DMS 273 treated with DMSO at 0.1 percent for 48 hours (cell line): ENCODE measurements around the gene ELF5.

ENCODE experiments used
- DNase-seq: peaks from one replicate; lab custom pipeline; 2025; lab: John Stamatoyannopoulos, UW

The ELF5 gene

DNA sequence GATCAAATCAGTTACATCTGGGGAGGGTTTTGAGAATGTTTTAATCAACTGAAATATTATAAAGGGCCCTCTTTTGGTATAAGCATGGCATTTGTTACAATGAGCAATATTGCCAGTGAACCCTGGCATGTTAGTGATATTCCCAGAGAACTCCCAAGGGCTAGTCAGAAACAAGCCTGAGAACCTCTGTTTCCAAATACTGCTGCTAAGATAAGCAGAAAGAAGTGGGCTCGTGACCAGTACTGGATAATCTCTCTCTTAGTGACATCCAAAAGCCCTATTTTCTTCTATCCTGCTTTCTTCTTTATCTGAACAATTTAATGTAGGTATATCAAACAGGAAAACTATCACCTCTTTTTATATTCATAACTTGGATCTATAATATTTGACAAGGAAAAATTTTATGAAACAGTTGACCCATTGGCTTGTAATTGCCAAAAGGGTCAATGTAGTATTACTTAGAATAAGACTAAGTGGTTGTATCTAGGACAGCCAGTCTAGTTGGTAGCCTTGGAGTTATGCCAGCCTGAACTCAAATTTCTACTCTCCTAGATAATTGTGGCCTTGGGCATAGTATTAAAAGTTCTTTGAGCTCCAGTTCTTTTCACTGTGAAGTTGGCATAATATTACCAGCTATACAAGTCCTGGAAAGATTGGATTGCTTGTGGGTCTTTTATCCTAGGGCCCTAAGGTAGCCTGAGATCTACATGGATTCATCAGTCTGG lies 59.1 kb downstream of the ELF5 start:
- DNase-seq = no peak

DNA sequence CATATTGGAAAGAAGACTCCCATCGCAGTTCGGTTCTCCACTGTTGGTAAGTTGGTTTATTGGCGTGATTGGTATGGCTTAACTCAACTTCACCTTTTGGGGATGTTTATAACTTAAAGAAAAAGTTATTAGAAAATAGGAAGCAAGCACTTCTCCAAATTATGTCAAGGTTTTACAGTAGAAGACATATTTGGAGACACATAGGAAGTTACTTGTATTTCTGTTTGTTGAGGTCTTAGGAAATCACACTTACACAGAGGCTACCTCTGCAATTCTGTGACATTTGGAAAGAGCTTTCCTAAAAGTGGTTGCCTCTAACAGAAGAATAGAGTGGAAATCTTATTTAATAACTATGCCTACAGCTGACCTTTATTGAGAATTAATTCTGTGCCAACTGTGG lies 62.5 kb downstream of the ELF5 start:
- DNase-seq = no peak

DNA sequence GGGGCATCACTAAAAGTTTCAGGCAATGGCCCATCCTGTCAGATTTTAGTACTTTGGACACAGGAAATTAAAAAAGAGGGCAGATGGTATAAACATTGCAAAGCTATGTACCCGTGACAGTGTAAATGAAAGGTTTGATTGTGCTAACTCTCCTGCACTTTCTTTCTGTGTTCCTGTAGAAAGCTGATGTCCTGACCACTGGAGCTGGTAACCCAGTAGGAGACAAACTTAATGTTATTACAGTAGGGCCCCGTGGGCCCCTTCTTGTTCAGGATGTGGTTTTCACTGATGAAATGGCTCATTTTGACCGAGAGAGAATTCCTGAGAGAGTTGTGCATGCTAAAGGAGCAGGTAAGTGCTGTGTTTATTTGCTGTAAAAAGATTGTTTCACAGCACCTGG lies 64.6 kb downstream of the ELF5 start:
- DNase-seq = no peak

DNA sequence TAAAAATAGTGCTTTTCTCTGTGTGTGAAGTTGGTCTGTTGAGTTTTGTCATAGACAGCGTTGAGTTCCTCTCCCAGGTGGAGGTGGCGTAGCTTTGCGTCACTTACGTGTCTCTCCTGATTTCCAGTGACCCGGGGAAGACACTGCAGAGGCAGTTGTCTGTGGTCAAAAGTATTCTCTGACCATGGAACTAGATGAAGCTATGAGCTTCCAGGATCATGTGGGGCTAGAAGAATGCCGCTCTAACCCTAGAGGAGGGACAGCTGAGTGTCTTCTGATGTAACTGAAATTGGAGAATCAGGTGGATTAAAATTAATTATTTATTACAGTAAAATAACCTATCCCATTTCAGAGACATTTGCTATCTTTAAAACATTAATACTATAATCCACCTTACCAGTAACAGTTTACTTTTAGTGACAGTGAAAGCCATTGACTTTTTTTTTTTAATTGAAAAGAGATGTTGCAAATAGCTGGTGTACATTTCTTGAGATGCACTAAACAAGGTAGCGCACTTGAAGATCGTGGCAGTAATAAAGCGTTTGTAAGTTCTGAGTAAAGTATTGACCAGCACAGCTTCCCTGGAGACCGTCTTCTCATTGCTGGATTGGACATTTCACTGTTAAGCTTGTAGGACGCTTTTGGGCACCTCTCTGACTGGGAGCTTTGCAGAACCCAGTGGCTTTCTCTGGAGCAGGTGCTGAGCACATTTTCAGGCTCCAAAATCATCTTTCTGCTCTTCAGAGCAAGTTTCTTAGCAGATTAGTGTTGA lies 65.2 kb downstream of the ELF5 start:
- DNase-seq = no peak

DNA sequence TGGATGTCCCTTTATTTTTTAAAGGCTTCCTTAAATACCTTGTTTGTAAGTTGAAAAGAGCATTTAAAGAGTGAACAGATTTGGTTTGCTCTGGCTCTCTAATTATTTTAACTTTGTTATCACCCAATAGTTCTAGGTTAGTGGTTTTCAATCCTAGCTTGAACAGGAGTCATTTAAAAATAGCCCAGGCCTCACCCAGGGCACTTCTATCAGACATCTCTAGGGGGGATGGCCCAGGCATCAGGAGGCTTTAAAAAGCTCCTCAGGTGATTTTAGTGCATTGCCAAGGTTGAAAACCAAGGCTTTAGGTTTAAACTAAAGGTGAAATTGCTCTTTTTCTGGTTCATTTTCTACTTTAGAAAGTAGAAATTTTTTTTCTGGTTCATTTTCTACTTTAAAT lies 66.5 kb downstream of the ELF5 start:
- no peak for DNase-seq

DNA sequence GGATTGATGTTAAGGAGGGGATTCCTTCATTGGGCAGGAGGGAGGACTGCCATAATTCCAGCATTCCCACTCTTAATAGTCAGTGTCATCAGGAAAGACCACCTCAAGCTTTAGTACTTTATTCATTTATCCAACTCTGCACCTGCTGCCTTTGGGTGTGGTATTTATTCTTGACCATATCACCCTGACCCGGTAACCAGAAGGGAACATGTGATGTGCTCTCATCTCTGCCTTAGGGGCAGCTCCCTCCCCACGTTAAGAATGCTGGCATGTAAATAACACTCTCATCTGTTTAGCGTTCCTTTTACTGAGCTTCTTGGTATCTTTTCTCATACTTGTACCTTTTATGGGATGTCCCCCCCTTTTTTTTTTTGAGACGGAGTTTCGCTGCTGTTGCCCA lies 67.2 kb downstream of the ELF5 start:
- DNase-seq = no peak

DNA sequence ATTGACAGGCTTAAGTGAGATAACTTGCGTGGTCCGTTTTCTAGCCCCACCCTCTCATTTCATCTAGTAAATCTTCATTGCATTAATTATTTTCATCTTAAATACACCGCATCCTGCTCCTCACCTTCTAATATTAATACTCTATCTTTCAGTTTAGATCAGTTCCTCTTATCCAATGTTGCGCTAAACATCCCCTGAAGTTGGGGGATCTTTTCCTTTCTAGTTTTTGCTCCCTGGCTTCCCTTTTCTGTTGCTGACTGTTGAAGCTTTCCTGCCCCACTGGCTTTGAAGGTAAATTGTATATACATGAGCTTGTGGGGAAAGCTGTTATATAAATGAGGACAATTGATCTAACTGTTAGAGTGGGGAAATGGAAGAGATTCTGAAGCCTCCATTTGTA lies 67.6 kb downstream of the ELF5 start:
- DNase-seq = no peak

DNA sequence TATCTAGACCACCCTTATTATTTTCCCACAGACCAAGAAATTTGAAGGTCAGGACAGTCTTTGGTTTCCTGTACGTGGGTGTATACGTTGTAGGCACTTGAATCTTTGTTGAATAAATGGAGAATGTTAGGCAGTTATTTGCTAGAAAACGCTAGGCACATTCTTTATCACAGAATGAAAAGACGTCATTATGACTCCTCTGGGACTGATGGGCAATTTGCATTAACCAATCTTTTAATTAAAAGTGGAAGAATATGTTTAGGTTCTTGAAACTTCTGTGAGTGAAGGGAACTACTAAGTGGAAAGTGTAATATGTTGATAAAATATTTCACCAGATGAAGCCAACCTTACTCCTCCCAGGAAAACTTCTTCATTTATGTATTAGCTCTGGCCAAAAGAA lies 69.2 kb downstream of the ELF5 start:
- no peak for DNase-seq

DNA sequence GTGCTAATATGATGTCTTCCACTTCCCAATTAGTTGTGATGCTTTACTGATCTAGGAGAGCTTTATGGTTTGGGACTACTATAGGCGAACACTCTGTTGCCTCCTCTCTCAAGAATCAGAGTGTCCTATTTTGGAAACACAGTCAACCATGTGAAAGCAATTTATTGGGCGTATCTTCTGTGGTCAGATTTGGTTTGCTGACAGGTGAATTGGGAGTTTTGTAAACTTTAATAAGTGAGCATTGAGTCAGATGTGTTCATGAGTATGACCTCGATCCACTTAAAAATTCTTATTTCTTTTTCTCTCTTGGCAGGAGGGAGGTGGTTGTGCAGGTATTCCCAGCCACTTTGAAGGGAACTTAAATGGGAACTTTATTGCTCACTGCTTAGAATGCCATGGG lies 70.5 kb downstream of the ELF5 start:
- DNase-seq = no peak

DNA sequence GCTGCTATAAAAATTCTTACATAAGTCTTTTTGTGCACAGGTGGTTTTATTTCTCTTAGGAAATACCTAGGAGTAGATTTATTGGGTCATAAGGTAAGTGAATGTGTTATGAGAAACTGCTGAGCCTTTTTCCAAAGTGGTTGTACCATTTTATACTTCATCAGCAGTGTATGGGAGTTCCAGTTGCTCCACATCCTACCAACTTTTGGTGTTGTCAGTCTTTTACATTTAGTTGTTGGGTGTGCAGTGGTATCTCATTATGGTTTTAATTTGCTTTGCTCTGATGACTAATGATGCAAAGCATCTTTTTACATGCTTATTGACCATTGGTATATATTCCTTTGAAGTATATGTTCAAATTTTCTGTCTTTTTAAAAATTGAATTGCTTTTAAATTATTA lies 71.8 kb downstream of the ELF5 start:
- no peak for DNase-seq

DNA sequence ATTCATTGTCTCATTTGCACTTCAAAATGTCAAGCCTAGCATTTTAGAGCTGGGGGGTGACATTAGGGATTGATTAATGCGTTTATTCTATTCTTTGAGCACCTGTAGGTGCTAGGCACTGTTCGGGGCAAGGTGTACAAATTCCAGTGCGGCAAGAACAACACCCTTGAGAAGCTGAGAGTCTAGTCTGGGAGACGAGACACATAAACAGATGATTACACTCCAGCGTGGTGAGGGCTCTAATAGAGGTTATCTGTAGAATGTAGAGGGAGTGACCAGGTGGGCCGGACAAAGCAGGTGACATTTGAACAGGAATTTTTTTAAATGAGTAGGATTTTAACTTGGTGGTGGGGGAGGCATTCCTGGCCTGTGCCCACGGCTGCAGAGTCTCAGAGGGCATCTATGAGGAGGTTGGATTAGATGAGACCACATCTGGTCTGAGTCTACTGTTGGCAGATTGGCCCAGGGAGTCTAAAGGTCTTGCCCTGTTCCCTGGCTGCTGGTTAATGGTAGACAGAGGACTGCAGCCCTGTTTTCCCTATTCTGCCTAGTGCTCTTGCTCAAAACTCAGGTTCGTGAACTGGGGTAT lies 73.9 kb downstream of the ELF5 start:
- no peak for DNase-seq

DNA sequence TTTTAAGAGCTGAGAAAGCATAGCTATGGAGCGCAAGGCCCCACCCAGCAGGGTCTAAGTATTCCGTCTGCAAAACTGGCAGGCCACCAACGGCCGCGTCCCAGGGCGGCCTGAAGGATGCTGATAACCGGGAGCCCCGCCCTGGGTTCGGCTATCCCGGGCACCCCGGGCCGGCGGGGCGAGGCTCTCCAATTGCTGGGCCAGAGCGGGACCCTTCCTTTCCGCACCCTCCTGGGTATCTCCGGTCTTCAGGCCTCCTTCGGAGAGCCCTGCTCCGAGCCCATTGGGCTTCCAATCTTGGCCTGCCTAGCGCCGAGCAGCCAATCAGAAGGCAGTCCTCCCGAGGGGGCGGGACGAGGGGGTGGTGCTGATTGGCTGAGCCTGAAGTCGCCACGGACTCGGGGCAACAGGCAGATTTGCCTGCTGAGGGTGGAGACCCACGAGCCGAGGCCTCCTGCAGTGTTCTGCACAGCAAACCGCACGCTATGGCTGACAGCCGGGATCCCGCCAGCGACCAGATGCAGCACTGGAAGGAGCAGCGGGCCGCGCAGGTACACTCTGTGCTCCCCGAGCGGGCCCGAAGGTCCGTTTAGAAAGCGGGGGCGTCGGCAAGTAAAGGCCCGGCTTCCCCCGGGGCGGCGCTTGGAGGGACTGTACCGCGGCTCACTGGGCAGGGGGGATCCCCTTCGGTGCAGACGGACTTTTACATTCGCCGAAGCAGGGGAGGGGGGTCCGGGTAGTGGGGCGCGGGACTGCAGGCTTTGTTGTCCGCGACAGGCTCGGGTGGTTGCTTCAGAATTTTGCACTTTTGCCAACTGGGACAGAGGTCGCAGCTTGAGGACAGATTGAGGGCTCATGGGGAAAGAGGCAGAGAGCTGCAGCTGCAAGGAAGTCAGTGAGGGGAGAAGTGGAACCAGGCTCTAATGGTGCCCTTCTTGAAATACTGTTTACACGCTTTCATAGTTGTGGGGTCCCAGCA lies 74.8 kb downstream of the ELF5 start, which contains the start of gene CAT:
TSS of gene CAT (plus strand) at position 406 of the 979 bp plus-strand sequence. CDS start at position 486, 80 bp downstream.
- DNase-seq = peak; percentile 90

DNA sequence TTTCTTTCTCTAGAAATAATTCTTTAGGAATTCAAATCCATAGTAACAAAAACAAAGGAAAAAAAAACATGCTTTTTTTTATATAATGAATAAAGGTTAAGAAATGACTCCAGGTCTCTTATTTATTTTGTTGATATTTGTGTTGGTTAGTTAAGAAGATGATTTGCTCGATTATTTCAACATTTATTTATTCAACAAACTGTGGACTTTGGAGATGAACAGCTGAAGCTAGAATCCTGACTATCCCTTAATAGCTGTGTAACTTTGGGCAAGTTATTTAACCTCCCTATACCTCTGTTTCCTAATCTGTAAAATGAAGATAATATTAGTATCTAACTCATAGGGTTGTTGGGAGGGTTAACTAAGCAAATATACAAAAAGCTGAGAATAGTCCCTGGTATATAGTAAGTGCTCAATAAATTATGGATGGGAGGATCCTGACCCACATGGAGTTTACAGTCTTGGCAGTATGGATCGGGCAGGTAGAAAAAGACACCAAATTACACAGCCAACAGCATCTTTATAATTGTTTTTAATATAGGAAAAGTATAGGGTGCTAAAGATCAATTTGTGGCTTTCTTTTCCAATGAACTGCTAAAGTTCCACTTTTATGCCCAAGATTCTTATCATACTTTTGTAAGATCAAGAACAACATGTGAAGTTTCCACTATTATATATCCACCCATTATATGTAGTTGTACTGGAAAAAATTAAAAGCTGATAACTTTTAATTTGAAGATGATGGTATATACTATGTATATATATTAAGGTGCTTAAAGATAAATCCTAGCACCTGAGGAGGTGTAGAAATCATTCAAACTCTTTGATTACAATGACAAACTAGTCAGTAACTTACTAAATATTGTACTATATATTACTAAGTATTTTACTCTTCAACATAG lies 76.1 kb downstream of the ELF5 start:
- DNase-seq = no peak

DNA sequence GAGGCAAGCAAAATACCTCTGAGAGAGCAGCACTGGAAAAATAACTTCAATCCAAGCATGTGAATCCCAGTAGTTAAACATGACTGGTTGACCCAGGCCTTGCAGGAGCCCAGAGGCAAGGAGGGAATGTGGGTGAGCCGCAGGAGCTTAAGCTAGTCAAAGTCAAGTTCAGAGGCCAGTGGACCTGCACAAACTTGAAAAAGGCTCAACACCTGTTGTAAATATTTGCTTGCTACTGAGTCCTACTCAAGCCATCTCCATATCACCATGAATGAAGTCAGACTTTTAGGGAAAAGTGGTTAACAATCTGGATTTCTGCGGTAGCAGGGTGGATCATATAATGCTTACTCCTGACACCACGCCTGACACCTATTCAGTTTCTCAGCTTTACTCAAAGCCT lies 79.7 kb downstream of the ELF5 start:
- no peak for DNase-seq

DNA sequence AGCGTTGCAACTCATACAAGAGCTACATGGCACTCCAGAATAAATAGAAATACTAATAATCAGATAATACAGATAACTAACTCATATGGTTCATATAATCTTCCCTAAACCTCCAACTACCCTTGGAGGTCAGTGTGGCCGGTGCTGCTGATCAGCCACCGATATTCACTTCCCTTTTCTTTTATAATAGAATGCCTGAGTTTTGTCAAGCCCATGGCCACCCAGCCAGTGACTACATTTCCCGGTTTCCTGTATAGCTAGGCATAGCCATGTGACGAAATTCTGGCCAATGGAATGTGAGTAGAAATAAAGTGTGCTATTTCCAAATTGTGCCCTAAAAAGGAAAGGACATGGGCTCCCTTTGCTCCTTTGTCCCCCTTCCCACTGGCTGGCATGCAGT lies 80.8 kb downstream of the ELF5 start:
- no peak for DNase-seq

DNA sequence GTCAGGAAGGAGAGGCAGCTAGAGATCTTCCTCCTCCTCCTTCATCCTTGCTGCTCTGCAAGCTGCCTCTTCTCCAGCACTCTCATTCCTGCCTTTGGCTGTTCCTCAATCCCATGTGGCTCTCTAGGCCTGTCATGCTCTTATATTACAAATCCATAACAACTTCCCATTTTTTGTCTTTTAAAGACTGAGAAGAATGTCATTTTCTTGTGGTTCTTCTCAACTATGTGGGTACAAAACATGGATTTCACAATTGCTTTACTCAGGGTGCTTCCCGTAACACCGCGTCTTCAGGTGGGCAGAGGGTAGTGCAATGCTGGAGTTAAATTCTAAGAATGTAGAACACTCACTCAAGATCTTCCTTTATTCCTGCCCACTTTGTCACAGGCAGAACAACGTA lies 81.6 kb downstream of the ELF5 start:
- no peak for DNase-seq
